Activated CD8-positive, alpha-beta T cell treated with anti-CD3 and anti-CD28 coated beads for 36 hours (primary cell): ENCODE data around the gene DKK3. TPM values are rescaled to one million over a fixed set of nuclear protein-coding genes. Genes with fewer than 3 reads are reported as not detected.

Experiments used
- ATAC-seq: fragments of 200-7000 bp; cut with Tn5 transposase; one replicate; pipeline ENCODE4 v1.10.0; 2021; ENCODE audit warnings: mild to moderate bottlenecking, moderate library complexity
- CTCF ChIA-PET: fragments of 350-600 bp; sonication (Branson Sonifier 250); formaldehyde crosslinking; loops from one replicate; lab custom pipeline; 2021; ENCODE audit warnings: antibody characterized with exemption; lab: Charles Lee
- POLR2A ChIA-PET: fragments of 350-600 bp; sonication (Branson Sonifier 250); formaldehyde crosslinking; loops from one replicate; lab custom pipeline; 2021; ENCODE audit warnings: antibody characterized with exemption; lab: Charles Lee
- DNase-seq: peaks from one replicate; pipeline ENCODE4 v3.0.0-alpha.2; 2020
- H3K27ac Mint-ChIP-seq: one replicate; pipeline ENCODE4 v1.8.0; 2021; ENCODE audit warnings: mild to moderate bottlenecking, mixed read lengths
- H3K27me3 Mint-ChIP-seq: one replicate; pipeline ENCODE4 v1.8.0; 2021; ENCODE audit warnings: mixed read lengths
- H3K36me3 Mint-ChIP-seq: one replicate; pipeline ENCODE4 v1.8.0; 2021; ENCODE audit warnings: low read depth, mixed read lengths
- H3K4me1 Mint-ChIP-seq: one replicate; pipeline ENCODE4 v1.8.0; 2021; ENCODE audit warnings: low read depth, mixed read lengths
- H3K4me3 Mint-ChIP-seq: one replicate; pipeline ENCODE4 v1.8.0; 2021; ENCODE audit warnings: mild to moderate bottlenecking, moderate library complexity, mixed read lengths
- H3K9me3 Mint-ChIP-seq: one replicate; pipeline ENCODE4 v1.8.0; 2021; ENCODE audit warnings: mixed read lengths
- intact Hi-C: fragments of 100-400 bp; cut with micrococcal nuclease; formaldehyde crosslinking; loops from one replicate; pipeline ENCODE4 v1.10.0; 2022
- total RNA-seq, 2 experiments: library from RNA; stranded (reverse); gene quantifications; one replicate each; pipeline ENCODE4 v1.2.3, GENCODE V29; 2021
- TF ChIP-seq, protein P1 (sequence below): fragments of 200-600 bp; IDR thresholded peaks from one replicate; pipeline ENCODE4 v1.8.0; 2022; ENCODE audit warnings: antibody characterized with exemption, mild to moderate bottlenecking

The DKK3 gene
- total RNA-seq, 2 experiments from 2014 or later: not detected

DNA sequence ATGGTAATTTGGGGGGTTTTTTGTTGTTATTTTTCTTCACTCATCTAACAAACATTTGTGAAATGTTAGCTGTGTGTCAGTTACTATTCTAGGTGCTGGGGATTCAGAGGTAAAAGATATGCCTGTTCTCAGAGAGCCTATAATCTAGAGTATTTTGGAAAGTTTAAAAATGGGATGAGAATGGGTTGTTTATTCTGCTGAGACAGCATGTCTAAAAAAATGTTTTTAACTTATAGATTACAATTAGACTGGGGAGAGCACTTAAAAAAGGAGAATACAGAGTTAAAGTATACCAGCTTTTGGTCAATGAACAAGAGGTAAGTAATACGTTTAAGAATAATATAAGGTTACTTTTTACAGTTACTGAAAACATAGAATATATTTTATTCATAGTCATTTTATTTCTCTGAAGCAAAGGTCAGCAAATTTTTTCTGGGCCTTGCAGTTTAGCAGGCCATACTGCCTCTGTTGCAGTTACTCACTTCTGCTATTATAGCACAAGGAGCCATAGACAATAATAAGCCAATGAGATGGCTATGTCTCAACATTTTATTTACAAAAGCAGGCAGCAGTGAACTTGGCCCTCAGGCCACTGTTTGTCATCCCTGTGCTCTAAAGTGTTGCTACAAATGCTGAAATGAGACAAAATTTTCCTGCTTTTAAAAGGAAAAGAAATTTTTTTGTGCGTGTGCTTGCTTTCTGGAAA is 60.0 kb downstream of the DKK3 start:
- H3K9me3 Mint-ChIP-seq: no peaks in the 10 kb centered on the region
- DNase-seq (no peak), ATAC-seq (no peak)
- TF ChIP-seq, protein P1, sequence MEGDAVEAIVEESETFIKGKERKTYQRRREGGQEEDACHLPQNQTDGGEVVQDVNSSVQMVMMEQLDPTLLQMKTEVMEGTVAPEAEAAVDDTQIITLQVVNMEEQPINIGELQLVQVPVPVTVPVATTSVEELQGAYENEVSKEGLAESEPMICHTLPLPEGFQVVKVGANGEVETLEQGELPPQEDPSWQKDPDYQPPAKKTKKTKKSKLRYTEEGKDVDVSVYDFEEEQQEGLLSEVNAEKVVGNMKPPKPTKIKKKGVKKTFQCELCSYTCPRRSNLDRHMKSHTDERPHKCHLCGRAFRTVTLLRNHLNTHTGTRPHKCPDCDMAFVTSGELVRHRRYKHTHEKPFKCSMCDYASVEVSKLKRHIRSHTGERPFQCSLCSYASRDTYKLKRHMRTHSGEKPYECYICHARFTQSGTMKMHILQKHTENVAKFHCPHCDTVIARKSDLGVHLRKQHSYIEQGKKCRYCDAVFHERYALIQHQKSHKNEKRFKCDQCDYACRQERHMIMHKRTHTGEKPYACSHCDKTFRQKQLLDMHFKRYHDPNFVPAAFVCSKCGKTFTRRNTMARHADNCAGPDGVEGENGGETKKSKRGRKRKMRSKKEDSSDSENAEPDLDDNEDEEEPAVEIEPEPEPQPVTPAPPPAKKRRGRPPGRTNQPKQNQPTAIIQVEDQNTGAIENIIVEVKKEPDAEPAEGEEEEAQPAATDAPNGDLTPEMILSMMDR: no peak
- no peak overlapping the region for H3K4me3 Mint-ChIP-seq
- H3K27ac Mint-ChIP-seq: no peak overlapping the region
- no peaks in the 10 kb centered on the region for H3K27me3 Mint-ChIP-seq
- no peaks in the 10 kb centered on the region for H3K4me1 Mint-ChIP-seq
- intact Hi-C loops: no loop called here
- ChIA-PET CTCF (interaction anchor here (1.0 to 3.1 kb wide), 3 partner anchors 16 to 100 kb away, joined by 3 to 21 read pairs (median 19); no protein-coding TSS in a partner anchor), POLR2A (no interaction called here)
- peaks cover 27% of the 10 kb centered on the region for H3K36me3 Mint-ChIP-seq

DNA sequence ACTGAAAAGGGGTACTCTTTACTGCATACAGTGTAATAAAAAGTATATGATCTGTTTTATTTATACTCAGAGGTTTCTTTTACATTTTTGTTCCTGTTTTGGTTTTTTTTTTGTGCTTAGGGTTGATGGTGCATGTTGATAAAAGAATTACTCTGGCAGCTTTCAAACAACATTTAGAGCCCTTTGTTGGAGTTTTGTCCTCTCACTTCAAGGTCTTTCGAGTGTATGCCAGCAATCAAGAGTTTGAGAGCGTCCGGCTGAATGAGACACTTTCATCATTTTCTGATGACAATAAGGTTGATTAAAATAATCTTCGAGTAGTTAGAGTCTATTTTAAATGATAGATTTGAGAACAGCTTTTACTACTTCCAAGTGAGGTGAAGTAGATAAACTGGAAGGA is 60.6 kb downstream of the DKK3 start:
- Mint-ChIP-seq H3K4me1 (no peaks in the 10 kb centered on the region), H3K9me3 (no peaks in the 10 kb centered on the region), H3K4me3 (no peak overlapping the region), H3K27ac (no peak overlapping the region), H3K36me3 (peaks cover 29% of the 10 kb centered on the region), H3K27me3 (no peaks in the 10 kb centered on the region)
- CTCF ChIA-PET: interaction anchor here (1.0 to 3.1 kb wide), 6 partner anchors 16 to 160 kb away, joined by 3 to 21 read pairs (median 4); no protein-coding TSS in a partner anchor
- TF ChIP-seq, protein P1: no peak
- POLR2A ChIA-PET: no interaction called here
- ATAC-seq: no peak
- DNase-seq: no peak
- intact Hi-C loops: no loop called here

DNA sequence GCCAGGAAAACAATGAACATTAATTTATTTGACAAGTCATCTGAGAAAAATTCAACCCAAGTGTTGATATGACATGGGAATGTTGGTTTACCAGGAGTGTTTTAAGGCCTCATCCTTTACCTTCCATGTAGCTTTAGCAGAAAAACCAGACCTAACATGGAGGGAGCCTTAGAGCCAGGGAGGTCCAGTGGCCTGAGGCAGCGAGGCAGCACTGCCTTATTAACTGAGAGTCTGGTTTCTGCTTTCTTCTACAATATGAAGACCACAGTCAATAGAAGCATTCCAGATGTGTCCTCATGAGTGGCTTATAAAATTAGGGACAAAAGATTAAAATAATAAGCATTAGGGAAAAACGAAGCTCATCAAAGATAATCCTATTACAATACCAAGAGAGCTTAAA is 61.5 kb downstream of the DKK3 start:
- H3K27ac Mint-ChIP-seq: no peak overlapping the region
- ATAC-seq (no peak), DNase-seq (no peak)
- H3K9me3 Mint-ChIP-seq: no peaks in the 10 kb centered on the region
- TF ChIP-seq, protein P1: no peak
- POLR2A ChIA-PET: no interaction called here
- intact Hi-C loops: no loop called here
- no peaks in the 10 kb centered on the region for H3K4me1 Mint-ChIP-seq
- CTCF ChIA-PET: interaction anchor here (0.6 to 3.1 kb wide), 8 partner anchors 9 to 159 kb away, joined by 3 to 21 read pairs (median 4); no protein-coding TSS in a partner anchor
- H3K4me3 Mint-ChIP-seq: no peak overlapping the region
- peaks cover 28% of the 10 kb centered on the region for H3K36me3 Mint-ChIP-seq
- no peaks in the 10 kb centered on the region for H3K27me3 Mint-ChIP-seq

DNA sequence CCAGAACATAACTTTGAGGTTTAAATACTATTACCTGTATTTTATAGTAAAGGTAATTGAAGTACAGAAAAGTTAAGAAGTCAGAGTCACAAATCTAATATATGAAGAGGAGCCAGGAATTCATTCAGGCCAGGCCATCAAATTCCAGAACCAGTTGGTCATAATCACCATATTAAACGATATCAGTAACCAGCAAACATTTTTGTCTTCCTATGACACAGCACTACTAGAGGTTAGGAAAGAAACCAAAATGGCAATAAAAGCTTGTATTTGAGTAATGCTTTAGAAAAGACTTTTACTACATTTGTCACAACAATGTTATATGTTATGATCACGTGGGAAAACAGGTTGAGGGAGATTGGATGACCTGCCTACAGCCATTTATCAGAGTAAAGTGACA is 62.2 kb downstream of the DKK3 start:
- intact Hi-C loops: no loop called here
- TF ChIP-seq, protein P1: no peak
- no peak for DNase-seq
- no peaks in the 10 kb centered on the region for H3K9me3 Mint-ChIP-seq
- no peaks in the 10 kb centered on the region for H3K27me3 Mint-ChIP-seq
- no peak for ATAC-seq
- ChIA-PET POLR2A (no interaction called here), CTCF (interaction anchor here (0.9 to 3.1 kb wide), 4 partner anchors 14 to 335 kb away, joined by 3 to 21 read pairs (median 13); no protein-coding TSS in a partner anchor)
- H3K36me3 Mint-ChIP-seq: peaks cover 24% of the 10 kb centered on the region
- H3K27ac Mint-ChIP-seq: no peak overlapping the region
- H3K4me3 Mint-ChIP-seq: no peak overlapping the region
- H3K4me1 Mint-ChIP-seq: no peaks in the 10 kb centered on the region

DNA sequence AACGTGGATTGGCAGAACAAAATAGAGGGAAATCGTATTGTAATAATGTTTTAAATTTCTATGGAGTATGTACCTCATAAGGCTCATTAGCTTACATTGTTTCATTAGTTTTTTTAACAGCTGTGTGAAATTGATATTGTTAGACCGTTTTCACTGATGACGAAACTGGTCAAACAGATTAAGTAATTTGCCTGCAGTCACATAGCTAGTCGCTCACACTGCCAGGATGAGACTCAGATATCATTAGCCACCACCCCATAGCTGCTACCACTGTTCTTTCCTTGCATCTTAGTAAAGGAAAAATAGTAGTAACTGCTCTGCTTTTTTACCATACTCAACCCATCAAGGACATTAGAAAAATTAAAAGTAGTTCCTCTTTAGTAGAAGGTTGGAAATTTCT is 64.0 kb downstream of the DKK3 start:
- intact Hi-C loops: no loop called here
- DNase-seq: no peak
- TF ChIP-seq, protein P1: no peak
- H3K4me3 Mint-ChIP-seq: no peak overlapping the region
- no peak for ATAC-seq
- no peaks in the 10 kb centered on the region for H3K27me3 Mint-ChIP-seq
- ChIA-PET POLR2A (no interaction called here), CTCF (interaction anchor here (1.1 to 2.6 kb wide), 4 partner anchors 9 to 157 kb away, joined by 3 to 6 read pairs (median 4); no protein-coding TSS in a partner anchor)
- H3K9me3 Mint-ChIP-seq: no peaks in the 10 kb centered on the region
- peaks cover 23% of the 10 kb centered on the region for H3K36me3 Mint-ChIP-seq
- H3K4me1 Mint-ChIP-seq: no peaks in the 10 kb centered on the region
- H3K27ac Mint-ChIP-seq: no peak overlapping the region
